SK-N-SH (cell line): ENCODE results near the gene WEE1. TPM values are rescaled to one million over a fixed set of nuclear protein-coding genes. Genes with fewer than 3 reads are reported as not detected.
A peak's percentile ranks its signal among the peaks of the same experiment; 100 is the strongest.

Source experiments
- CTCF ChIA-PET: fragments of 300-600, 350-600 bp; formaldehyde crosslinking; extraction: SDS; loops from one replicate; lab custom pipeline; 2021; lab: Yijun Ruan, JAX
- POLR2A ChIA-PET: fragments of 350-600 bp; sonication (Branson Sonifier 250); formaldehyde crosslinking; extraction: SDS; loops from one replicate; lab custom pipeline; 2020; ENCODE audit warnings: antibody characterized with exemption, inconsistent platforms; lab: Yijun Ruan, JAX
- DNase-seq: peaks from one replicate; pipeline ENCODE4 v3.0.0; 2012
- H2AFZ ChIP-seq: fragments of 200-600 bp; sonication (generic); 2 replicates; pipeline ENCODE4 v1.8.1; 2016; ENCODE audit warnings: antibody characterized with exemption, mild to moderate bottlenecking, low read depth
- H3F3A ChIP-seq: fragments of 200-600 bp; sonication (generic); replicated peaks from 2 replicates; pipeline ENCODE3; 2016; ENCODE audit warnings: antibody characterized with exemption, mild to moderate bottlenecking; ENCODE audit not compliant: insufficient read depth
- H3K27ac ChIP-seq, 2 experiments: fragments of 200-500 bp in 1 of 2; fragments of 200-600 bp in 1 of 2; sonication (Bioruptor generic) in 1 of 2; sonication (generic), shearing (Covaris generic) in 1 of 2; 2 replicates each; pipeline versions ENCODE4 v1.5.1 to v1.6.1; 2014 to 2016; ENCODE audit warnings: low read depth in 2 of 2, inconsistent platforms in 1 of 2, low read length in 1 of 2, mild to moderate bottlenecking in 1 of 2, mixed read lengths in 1 of 2
- H3K27me3 ChIP-seq: fragments of 200-600 bp; sonication (generic), shearing (Covaris generic); 2 replicates; pipeline ENCODE4 v1.6.1; 2016; ENCODE audit warnings: mixed run types; ENCODE audit not compliant: insufficient read depth
- H3K36me3 ChIP-seq, 2 experiments: fragments of 200-500 bp in 1 of 2; fragments of 200-600 bp in 1 of 2; sonication (Bioruptor generic) in 1 of 2; sonication (generic) in 1 of 2; replicated peaks in 1 of 2; 2 replicates each; pipeline versions ENCODE3 to v1.5.1; 2014 to 2016; ENCODE audit warnings: low read length in 1 of 2, mild to moderate bottlenecking in 1 of 2; ENCODE audit not compliant: insufficient read depth in 2 of 2, control insufficient read depth in 1 of 2
- H3K4me1 ChIP-seq, 2 experiments: fragments of 200-500 bp in 1 of 2; fragments of 200-600 bp in 1 of 2; sonication (Bioruptor generic) in 1 of 2; sonication (generic), shearing (Covaris generic) in 1 of 2; 2 replicates each; pipeline versions ENCODE4 v1.5.1 to v1.6.1; 2014 to 2016; ENCODE audit warnings: low read depth in 1 of 2, low read length in 1 of 2, mixed run types in 1 of 2; ENCODE audit not compliant: insufficient read depth in 2 of 2, control insufficient read depth in 1 of 2
- H3K4me2 ChIP-seq: fragments of 200-600 bp; sonication (generic), shearing (Covaris generic); 2 replicates; pipeline ENCODE4 v1.6.1; 2017; ENCODE audit warnings: mixed run types
- H3K4me3 ChIP-seq, 2 experiments: fragments of 200-500 bp in 1 of 2; fragments of 200-600 bp in 1 of 2; sonication (Bioruptor generic) in 1 of 2; sonication (generic), shearing (Covaris generic) in 1 of 2; 2 replicates each; pipeline versions ENCODE4 v1.5.1 to v1.8.1; 2014 to 2016; ENCODE audit warnings: low read depth in 2 of 2, inconsistent platforms in 1 of 2, low read length in 1 of 2, mild to moderate bottlenecking in 1 of 2, mixed read lengths in 1 of 2, moderate library complexity in 1 of 2
- H3K79me2 ChIP-seq: fragments of 200-600 bp; sonication (generic); 2 replicates; pipeline ENCODE4 v1.8.1; 2017; ENCODE audit warnings: mild to moderate bottlenecking; ENCODE audit not compliant: insufficient read depth
- H3K9ac ChIP-seq: fragments of 200-600 bp; sonication (generic); 2 replicates; pipeline ENCODE4 v1.6.1; 2017; ENCODE audit warnings: mixed run types
- H3K9me2 ChIP-seq: fragments of 200-600 bp; sonication (generic); 2 replicates; pipeline ENCODE4 v1.6.1; 2017; ENCODE audit warnings: mixed run types
- H3K9me3 ChIP-seq: fragments of 200-600 bp; sonication (generic); 2 replicates; pipeline ENCODE4 v1.6.1; 2017; ENCODE audit warnings: mixed run types, mild to moderate bottlenecking, moderate library complexity
- H4K20me1 ChIP-seq: fragments of 200-600 bp; sonication (generic); 2 replicates; pipeline ENCODE4 v1.6.1; 2017; ENCODE audit warnings: mild to moderate bottlenecking, mixed run types; ENCODE audit not compliant: insufficient read depth
- FOSL2 ChIP-seq: IDR thresholded peaks from 2 replicates; pipeline ENCODE4 v1.4.0; 2012; ENCODE audit warnings: low read depth, mild to moderate bottlenecking, moderate library complexity, borderline replicate concordance
- FOXJ3 ChIP-seq: sonication (generic); formaldehyde crosslinking; IDR thresholded peaks from 2 replicates; pipeline ENCODE4 v1.5.1; 2020; ENCODE audit warnings: mild to moderate bottlenecking, missing genetic modification reagents
- GABPA ChIP-seq: IDR thresholded peaks from 2 replicates; pipeline ENCODE4 v1.4.0; 2012; ENCODE audit warnings: low read depth, mild to moderate bottlenecking
- GATA2 ChIP-seq: sonication (generic); formaldehyde crosslinking; IDR thresholded peaks from 2 replicates; pipeline ENCODE4 v1.5.0; 2020; ENCODE audit warnings: mild to moderate bottlenecking, missing genetic modification reagents
- MAX ChIP-seq: IDR thresholded peaks from 2 replicates; pipeline ENCODE4 v1.4.0; 2012; ENCODE audit warnings: low read depth
- MXI1 ChIP-seq: IDR thresholded peaks from 2 replicates; pipeline ENCODE4 v1.6.1; 2012; ENCODE audit warnings: mild to moderate bottlenecking, low read depth, low read length, improper control_type of control experiment
- NFIC ChIP-seq: IDR thresholded peaks from 2 replicates; pipeline ENCODE4 v1.4.0; 2012; ENCODE audit warnings: borderline replicate concordance
- SMC3 ChIP-seq: IDR thresholded peaks from 2 replicates; pipeline ENCODE4 v1.6.1; 2012; ENCODE audit warnings: low read depth, low read length, improper control_type of control experiment
- TCF12 ChIP-seq: IDR thresholded peaks from 2 replicates; pipeline ENCODE4 v1.4.0; 2012
- WGBS: methylation state at CpG from one replicate; pipeline ENCODE4 v1.1.6; 2017; ENCODE audit warnings: low lambda C conversion rate; 5-methylcytosine and 5-hydroxymethylcytosine counted together
- polyA plus RNA-seq, 3 experiments: library from polyadenylated mRNA; depleted of rRNA; stranded (reverse); fragments of >200 nt; gene quantifications; 2 replicates each; pipeline ENCODE4 v1.2.3, GENCODE V29; 2012
- TF ChIP-seq, protein P1 (sequence below): IDR thresholded peaks from 2 replicates; pipeline ENCODE4; 2012
- TF ChIP-seq, protein P2 (sequence below): fragments of 200-600 bp; sonication (generic); IDR thresholded peaks from 2 replicates; pipeline ENCODE4 v1.6.1; 2017; ENCODE audit warnings: antibody characterized with exemption, mild to moderate bottlenecking, moderate library complexity

Gene WEE1
- polyA plus RNA-seq, 1 of the 3 experiments (the other 2 are of a cell fraction) = 16.9 TPM

- CTCF ChIA-PET = interaction anchor here (0.6 to 2.1 kb wide), 6 partner anchors 10 to 435 kb away, joined by 3 to 12 read pairs (median 4); no protein-coding TSS in a partner anchor
- peaks cover 38% of the 10 kb centered on the region for H3F3A ChIP-seq
- H4K20me1 ChIP-seq = no peaks in the 10 kb centered on the region
- H3K36me3 ChIP-seq = peaks cover 0 to 4% of the 10 kb centered on the region in 2 experiments
- H3K79me2 ChIP-seq = no peaks in the 10 kb centered on the region
- no peaks in the 10 kb centered on the region for H3K9me3 ChIP-seq
- H3K9ac ChIP-seq = no peak overlapping the region
- 71% methylated on average over 12 of the region's 12 CpGs for WGBS
- peak overlapping the region in 1 of 2 experiments; percentile 91; a peak in 2 of 4 replicates for H3K27ac ChIP-seq
- no peaks in the 10 kb centered on the region for H3K27me3 ChIP-seq
- no peak overlapping the region for H3K4me3 ChIP-seq
- H3K4me2 ChIP-seq = no peak overlapping the region
- no peak overlapping the region for H2AFZ ChIP-seq
- TF ChIP-seq FOSL2 = no peak
- no peak for TF ChIP-seq SMC3
- no peak for TF ChIP-seq MAX
- no peak for TF ChIP-seq GATA2 (CRISPR knock-in tag)
- no peak for TF ChIP-seq GABPA
- TF ChIP-seq FOXJ3 = no peak
- TF ChIP-seq MXI1 = no peak
- TF ChIP-seq, protein P1, sequence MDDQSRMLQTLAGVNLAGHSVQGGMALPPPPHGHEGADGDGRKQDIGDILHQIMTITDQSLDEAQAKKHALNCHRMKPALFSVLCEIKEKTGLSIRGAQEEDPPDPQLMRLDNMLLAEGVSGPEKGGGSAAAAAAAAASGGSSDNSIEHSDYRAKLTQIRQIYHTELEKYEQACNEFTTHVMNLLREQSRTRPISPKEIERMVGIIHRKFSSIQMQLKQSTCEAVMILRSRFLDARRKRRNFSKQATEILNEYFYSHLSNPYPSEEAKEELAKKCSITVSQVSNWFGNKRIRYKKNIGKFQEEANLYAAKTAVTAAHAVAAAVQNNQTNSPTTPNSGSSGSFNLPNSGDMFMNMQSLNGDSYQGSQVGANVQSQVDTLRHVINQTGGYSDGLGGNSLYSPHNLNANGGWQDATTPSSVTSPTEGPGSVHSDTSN = no peak
- TF ChIP-seq, protein P2, sequence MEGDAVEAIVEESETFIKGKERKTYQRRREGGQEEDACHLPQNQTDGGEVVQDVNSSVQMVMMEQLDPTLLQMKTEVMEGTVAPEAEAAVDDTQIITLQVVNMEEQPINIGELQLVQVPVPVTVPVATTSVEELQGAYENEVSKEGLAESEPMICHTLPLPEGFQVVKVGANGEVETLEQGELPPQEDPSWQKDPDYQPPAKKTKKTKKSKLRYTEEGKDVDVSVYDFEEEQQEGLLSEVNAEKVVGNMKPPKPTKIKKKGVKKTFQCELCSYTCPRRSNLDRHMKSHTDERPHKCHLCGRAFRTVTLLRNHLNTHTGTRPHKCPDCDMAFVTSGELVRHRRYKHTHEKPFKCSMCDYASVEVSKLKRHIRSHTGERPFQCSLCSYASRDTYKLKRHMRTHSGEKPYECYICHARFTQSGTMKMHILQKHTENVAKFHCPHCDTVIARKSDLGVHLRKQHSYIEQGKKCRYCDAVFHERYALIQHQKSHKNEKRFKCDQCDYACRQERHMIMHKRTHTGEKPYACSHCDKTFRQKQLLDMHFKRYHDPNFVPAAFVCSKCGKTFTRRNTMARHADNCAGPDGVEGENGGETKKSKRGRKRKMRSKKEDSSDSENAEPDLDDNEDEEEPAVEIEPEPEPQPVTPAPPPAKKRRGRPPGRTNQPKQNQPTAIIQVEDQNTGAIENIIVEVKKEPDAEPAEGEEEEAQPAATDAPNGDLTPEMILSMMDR = no peak
- DNase-seq = no peak
- H3K9me2 ChIP-seq = no peaks in the 10 kb centered on the region
- POLR2A ChIA-PET = interaction anchor here (1.5 to 1.6 kb wide), 2 partner anchors 23 to 68 kb away, joined by 3 to 5 read pairs; partner anchors contain the start of gene ZNF143
- H3K4me1 ChIP-seq = peaks cover 7 to 35% of the 10 kb centered on the region in 2 experiments
Observed at GRCh38 chr11:9528573-9529333, 44.7 kb upstream of the WEE1 start.

- Histone ChIP-seq H3K4me3 (no peak overlapping the region), H4K20me1 (no peaks in the 10 kb centered on the region), H3F3A (peaks cover 32% of the 10 kb centered on the region), H3K36me3 (peaks cover 0 to 4% of the 10 kb centered on the region in 2 experiments), H3K79me2 (no peaks in the 10 kb centered on the region), H3K4me1 (peaks cover 7 to 35% of the 10 kb centered on the region in 2 experiments), H3K4me2 (no peak overlapping the region), H3K27me3 (no peaks in the 10 kb centered on the region), H3K27ac (peak overlapping the region in 1 of 2 experiments; percentile 91; a peak in 1 of 4 replicates), H3K9me2 (no peaks in the 10 kb centered on the region), H3K9me3 (no peaks in the 10 kb centered on the region), H3K9ac (no peak overlapping the region), H2AFZ (no peak overlapping the region)
- DNase-seq = peak; percentile 66
- CTCF ChIA-PET = interaction anchor here (1.1 to 2.1 kb wide), 3 partner anchors 9 to 219 kb away, joined by 3 to 12 read pairs (median 8); no protein-coding TSS in a partner anchor
- TF ChIP-seq TCF12 (no peak), NFIC (peak; percentile 52; the same call in 1 of the 2 replicates)
- WGBS = no CpG with 5 or more reads among the region's 3 CpGs
- POLR2A ChIA-PET = interaction anchor here (1.5 to 1.6 kb wide), 2 partner anchors 22 to 68 kb away, joined by 3 to 5 read pairs; partner anchors contain the start of gene ZNF143
Observed at GRCh38 chr11:9529334-9529650, 44.2 kb upstream of the WEE1 start.
